ENCODE data around the gene FAM13A.

Gene FAM13A

DNA sequence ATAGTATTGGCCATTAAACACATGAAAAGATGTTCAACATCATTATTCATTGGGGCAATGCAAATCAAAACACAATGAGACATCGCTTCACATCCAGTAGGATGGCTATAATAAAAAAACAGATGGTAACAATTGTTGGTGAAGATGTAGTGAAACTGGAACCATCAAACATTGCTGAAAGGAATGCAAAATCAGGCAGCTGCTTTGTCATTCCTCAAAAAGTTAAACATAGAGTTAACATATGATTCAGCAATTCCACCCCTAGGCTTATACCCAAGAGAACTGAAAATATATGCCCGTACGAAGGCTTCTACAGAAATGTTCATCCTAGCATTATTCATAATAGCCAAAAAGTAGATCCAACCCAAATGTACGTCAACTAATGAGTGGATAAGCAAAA is 215.3 kb downstream of the FAM13A start:
- no peak for DNase-seq (ENCODE audit: low spot score)

DNA sequence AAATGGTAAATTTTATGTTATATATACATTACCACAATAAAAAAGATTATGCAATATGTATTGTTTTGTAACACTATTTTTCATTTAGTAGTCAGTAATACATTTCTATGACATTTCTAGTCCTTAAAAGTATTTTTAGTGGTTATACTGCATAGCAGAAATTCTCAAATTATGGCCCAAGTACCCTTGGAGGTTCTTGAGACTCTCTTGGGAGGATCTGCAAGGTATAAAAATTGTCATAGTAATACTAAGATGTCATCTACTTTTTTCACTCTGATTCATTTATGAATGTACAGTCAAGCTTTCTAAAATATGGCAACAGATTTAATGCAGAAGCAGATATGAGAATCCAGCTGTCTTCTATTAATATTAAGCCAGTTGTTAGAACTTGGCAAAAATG is 220.8 kb downstream of the FAM13A start:
- DNase-seq (ENCODE audit: low spot score), result no peak

DNA sequence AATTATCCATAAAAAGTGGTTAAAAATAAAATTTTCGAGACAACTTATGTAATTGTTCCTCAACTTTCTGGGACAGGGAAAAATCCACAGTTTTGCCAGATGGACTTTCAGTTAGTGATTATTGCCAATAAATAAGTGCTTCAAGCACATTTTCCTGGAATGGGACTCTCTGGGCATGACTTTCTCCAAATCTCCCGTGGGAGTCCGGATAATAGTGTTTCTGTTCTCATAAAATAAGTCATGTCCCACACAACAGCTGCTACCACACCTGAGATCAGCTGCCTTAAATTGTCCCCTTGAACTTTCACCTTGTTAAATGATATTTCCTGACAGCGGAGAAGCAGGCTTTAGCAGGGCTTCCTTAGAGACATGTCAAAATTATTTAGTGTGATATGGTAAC is 226.0 kb downstream of the FAM13A start:
- DNase-seq (ENCODE audit: low spot score), result no peak

DNA sequence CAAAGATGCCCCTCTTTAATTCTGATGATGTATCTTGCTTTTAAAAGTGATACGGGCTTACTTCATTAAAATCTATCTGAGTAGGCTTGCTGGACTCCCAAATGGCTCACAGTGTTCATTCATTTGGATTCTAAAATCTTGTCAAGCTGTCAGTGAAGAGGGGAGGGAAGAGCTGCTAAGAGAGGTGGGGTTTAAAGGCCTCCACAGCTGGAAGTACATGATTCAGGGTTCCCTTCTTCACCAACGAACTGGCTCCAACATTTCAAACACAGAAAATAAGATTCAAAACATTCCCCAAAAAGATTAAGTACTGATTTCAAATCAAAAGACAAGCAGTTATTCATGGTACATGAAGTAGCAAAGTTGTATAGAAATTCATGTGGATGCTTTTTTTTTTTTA is 226.4 kb downstream of the FAM13A start:
- no peak for DNase-seq (ENCODE audit: low spot score)

DNA sequence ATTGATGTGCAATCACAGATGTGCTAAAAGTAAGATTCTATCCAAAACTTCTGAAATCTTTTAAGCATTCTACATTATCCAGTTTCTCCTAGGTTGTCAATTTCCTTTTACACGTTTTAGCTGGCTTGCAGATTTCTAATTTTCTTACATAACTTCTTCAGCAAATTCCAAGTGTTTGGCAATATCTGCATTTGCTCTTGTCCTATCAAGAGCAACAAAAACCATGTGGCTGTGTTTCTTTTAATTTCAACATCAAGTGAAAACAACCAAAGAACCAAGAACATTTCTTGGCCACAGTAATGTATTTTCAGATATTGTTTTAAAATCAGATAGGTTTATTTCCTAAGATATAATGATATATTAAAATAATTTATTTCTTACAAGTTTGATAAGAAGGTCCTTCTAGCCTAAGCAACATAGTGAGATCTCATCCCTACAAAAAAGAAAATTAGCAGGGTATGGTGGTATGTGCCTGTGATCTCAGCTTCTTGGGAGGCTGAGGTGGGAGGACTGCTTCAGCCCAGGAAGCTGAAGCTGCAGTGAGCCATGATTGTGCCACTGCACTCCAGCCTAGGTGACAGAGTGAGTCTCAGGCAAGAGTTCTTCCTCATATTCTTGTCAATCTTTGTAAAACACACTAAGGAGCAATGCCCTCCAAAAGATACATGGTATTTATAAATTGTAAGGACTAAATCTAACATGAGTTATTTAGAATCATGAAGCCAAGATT is 228.0 kb downstream of the FAM13A start:
- no peak for DNase-seq (ENCODE audit: low spot score)

DNA sequence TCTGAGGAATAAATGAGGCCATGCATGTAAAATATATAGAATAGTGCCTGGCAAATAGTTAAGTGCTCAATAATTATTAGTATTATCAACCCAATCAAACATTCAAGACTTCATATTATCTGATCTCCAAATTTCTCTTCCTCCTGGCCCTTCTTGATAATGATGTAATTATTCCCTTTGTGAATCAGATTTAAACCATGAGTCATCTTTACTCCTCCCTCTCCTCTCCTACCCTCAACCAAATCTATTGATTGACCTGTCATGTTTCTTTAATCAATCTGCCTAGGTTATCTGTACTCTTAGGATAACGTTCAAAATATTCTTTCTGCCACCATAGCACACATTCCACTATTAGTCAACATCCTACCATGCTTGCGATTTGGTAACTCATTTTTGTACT is 229.5 kb downstream of the FAM13A start:
- no peak for DNase-seq (ENCODE audit: low spot score)

DNA sequence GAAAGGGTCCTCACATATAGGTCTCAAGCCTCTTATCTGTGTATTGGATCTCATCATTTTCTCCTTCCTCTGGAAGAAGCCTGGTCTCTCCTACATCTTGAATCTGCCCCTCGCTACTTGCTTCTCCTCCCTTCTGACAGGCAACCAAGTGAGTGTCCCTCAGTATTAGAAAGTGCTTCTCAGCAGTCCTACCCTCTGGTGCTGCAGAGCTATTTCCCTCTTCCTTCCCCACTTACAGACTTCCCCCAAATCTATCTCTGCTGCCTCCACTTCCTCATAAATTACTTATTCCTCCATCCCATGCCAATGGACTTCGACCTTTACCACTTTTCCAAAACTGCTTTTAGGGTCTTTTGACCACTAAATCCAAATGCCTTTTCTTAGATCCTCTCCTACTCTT is 230.2 kb downstream of the FAM13A start:
- DNase-seq (ENCODE audit: low spot score), result no peak

DNA sequence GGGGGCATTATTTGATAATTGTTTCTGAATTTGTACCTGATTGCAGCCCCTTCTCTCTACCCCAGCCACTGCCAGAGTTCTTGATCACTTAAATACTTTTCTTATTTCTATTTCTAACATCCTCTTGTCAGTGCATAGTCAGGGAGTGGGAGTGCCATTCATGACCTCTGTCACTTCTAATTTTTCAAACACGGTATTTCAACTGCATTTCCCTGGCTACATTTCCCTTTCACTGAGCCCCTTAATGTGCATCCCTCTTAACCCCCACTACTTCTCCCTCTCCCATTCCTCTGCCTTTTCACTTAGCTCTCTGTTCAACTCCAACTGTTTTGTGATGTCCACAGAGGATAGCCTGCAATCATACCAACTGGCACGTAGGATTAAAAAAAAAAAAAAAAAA is 231.1 kb downstream of the FAM13A start:
- DNase-seq (ENCODE audit: low spot score), result no peak

DNA sequence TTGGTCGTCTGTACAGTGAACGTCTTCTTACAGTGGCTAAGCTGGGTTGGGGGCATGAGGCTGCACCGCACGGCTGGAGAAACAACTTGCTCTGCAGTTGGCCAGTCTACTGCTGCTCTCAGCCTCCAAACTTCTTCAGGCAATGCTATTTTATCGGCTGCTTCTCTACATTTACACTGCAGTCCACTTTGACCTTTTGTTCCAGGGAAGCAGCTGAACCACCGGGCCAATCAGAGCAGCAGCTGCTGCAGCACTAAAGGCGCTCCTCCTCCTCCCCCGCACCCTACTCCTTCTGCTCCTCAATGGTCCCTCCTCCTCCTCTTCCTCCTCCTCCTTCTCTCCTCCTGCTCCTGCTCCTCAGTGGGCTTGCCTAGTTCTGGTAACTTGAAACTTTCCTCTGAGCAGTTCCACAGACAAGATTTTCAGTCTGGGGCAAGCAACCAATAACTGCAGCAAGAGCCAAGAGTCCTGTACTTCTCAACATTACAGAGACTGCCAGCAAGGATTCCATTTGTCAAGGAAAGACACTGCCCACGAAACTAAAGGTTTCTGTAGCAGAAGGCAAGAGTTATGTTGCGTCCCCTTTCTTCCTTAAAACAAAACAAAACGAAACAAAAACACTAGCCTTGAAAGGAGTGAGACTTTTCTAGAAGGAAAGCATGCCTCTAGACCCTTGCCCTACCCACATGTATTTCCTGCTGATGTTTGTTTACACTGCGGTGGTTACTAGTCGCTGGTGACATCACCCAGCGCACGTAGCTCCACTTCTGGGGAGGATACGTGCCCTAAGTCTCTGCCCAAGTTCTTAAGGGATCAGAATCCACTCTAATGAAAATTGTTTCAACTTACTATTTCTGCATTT is 233.7 kb downstream of the FAM13A start:
- peak; percentile 31 for DNase-seq (ENCODE audit: low spot score)

DNA sequence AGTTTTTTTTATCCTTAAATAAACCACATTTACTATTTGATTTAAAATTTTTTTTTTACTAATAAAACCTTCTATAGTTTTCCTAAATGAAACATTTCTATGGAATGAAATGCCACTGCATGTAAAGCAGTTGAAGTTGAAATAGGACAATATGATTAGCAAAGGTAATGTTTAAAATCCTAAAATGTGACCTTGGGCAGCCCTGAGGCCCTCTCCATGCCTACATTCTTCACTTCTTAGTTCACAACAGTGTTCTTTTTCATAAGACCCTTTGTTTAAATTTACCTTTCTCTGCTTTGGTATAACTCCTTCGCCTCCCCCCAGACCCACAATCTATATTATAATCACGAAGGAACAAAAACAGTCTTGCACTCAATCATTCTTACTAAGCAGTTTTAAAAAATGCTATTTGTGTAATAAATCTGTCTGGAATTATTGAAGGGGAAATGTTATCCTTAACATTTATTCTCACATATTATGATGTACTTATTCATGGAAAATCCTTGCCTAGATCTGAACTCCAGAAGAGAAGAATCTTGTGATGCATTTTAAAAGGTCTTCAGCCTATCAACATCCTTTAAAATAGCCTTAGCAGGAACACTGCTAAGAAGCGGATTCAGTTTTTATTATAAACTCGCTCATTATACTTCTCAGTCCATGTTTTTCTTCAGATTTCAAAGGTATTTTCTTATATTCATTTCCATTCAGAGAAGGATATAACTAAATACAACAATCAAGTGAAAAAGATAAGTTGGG is 234.8 kb downstream of the FAM13A start:
- no peak for DNase-seq (ENCODE audit: low spot score)

DNA sequence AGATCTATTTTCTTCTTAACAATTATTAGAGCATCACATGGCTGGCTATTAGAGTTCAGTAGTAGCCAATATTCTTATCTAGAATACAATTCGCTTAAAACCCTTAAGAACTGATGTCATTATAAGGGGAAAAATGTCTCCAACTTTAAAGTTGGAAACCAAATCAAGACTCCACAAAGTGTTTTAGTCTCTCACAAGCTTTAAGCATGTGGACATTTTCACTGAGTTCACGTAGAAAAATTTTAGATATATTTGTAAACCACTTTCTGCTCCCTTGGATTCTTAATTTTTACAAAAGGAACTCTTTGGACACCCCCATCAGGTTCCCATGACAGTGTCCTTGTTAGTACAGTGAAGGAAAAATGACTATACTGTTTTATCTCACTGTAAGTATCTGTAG is 235.5 kb downstream of the FAM13A start:
- DNase-seq (ENCODE audit: low spot score), result no peak

DNA sequence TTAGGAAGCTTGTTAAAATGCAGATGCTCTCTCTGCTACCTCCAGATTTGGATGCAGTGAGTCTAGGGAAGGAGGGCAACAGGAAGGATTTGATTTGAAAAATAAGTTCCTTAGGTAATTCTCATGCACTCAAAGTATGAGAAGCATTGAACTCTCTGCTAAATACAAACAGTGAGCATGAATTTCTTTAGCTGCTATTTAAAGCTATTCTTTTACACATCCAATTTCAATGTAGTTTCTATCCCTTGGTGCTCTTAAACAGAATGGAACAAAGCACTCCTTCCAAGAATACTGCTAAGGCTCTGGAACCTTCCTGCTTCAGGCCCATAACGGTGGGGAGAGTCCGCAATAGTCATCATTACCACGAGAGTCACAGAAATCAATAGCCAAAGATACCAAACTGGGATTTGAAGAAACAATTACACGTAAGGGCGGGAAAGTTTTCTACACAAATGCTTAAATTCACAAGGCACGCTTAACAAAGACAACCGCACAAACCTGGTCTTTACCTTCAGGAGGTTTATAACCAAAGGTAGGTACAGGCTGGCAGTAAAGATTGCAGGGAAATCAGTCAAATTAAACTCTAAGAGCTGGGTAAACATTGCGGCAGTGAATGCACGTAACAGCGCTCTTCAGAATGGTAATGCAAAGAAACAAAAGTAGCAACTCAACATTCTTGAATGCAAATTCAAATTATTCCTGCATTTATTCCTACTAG is 236.1 kb downstream of the FAM13A start:
- no peak for DNase-seq (ENCODE audit: low spot score)

DNA sequence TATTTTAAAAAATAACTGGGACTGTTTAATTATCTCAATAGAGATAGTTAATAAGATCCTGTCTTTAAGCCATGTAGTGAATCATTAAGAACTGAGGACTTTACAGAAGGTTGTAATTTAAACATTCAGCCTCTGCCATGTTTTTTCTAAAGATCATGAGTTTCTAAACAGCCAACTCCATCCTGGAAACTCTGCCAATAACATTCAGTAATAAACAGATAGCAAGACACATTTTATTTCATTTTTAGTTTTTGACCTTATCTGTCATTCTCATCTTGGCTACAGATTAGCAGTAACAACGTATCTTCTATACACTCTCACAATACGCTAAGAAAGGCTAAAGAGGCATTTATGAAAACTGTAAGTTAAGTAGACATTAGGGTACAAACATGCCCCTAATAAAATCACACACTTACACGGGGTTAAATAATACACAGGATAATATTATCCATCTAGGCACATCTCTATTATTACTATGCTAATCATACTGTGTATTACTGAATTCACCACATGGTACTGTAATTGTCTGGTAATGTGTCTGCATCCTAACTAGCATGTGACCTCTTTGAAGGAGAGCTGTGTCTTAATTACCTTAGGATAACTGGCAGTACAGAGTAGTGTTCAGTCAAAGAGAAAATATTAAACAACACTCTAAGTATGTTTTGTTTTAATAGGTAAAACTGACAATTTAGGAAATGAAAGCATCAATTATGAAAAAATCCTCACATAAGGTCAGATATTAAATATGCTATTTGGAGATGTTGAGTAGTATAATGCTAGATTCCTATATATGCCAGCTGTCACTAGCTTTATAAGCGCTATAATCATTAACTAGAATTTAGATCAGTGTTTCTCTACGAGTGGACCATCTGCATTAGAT is 236.9 kb downstream of the FAM13A start:
- DNase-seq (ENCODE audit: low spot score), result no peak

DNA sequence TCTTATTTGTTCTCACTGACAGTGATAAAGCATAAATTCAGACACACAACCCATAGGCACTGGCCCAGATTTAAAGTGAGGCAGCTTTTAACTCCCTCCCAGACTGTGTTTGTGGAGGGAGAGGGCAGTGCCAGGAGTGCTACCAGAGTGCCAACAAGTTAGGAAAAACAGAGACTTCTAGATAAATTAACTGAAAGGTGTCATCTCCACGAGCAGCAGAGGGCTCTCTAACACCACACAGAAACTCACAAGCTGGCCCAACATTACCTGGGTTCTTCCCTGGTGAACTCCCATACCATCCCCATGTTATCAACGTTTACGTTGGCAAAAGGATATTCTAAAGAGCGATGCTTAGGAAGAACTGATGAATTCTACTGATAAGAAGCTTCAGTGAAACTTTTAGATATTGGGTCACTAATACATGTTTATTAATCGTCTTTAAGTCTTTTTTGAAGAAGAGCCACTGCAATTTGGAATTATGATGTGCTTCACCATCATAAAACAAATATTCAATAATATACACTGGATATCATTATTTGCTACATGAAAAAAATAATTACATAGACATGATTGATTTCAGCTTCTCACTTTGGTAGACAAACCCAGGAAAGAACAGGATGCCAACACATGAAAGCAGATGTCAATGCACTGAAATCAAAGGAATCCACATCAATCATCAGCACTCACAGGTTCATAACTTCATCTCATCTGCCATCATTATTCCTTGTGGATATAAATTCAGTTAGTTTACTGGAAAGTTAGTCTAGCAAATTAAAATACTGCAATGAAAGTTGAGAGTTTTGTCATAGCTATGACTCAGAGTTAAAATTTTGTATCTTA is 238.1 kb downstream of the FAM13A start:
- DNase-seq (ENCODE audit: low spot score), result peak; percentile 61

DNA sequence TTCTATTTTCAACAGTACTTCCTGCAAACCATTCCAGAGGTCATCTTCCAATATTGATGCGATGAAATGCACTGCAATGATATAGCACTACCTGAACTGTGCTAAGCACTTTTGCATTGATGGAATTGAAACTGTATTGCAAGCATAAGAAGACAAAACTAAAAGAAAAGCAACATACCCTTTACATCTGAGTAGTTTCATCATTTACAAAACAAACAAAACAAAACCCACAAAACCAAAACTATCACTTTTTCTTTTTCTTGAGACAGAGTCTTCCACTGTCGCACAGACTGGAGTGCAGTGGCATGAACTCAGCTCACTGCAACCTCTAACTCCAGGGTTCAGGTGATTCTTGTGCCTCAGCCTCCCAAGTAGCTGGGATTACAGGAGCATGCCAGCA is 239.2 kb downstream of the FAM13A start:
- DNase-seq (ENCODE audit: low spot score), result no peak

DNA sequence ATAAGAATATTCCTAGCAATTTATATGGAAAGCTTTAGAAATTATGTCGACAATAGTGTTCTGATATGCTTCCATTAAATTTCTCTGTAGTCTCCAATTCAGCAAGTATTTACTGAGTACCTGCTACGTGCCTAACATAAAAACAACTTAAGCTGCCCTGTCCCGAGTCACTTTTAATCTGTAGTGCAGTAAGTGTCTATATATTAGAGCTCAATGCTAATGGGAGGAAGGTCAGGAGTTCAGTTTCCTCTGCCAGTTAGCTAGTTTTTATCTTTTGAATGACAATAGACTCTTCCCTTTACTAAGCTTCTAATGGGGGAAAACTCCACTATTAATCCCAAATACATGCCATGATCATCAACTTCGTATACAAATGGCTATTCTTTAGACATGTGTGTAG is 240.6 kb downstream of the FAM13A start:
- no peak for DNase-seq (ENCODE audit: low spot score)

DNA sequence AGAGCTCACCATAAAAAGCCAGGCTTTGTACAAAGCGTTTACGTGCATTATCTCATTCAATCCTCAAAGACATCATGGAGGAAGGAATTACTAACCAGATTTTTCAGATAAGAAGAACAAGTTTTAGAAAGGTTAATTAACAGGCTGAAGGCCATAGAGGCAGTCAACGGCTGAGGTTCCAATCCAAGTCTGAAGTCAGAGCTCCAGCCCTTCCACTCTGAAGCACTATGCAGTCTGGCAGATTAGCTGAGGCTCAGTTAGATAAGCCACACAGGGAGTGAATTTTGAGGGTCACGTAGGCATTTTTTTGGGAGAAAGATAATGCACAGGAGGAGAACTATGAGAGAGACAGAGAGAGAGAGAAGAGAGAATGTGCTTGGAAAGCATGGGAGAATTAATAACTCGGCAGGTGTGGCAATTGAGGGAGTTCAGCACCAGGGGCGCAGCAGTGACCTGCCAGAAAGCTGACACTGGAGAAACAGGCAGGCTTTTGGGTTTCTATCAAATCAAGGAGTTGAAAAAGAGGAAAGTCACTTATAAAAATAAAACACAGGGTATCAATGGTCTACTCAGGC is 242.9 kb downstream of the FAM13A start:
- DNase-seq (ENCODE audit: low spot score), result peak; percentile 32

DNA sequence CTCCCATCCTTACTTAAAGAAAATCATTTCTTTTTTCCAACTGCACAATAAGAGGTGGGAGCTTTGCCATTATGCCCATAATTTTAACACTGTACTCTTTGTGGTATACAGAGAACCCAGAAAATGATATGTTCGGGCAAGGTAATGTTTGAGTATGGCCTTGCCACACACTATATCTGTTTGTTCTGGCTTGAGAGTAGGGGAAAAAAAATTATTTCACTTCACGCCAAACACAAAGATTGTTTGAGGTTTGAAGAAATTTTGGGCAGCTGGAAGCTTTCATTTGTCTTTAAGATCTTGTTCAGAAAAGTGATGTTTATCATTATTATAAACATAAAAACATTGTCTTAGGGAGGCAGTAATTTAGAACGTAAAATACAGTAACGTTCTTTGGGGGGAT is 244.0 kb downstream of the FAM13A start:
- DNase-seq (ENCODE audit: low spot score), result no peak

DNA sequence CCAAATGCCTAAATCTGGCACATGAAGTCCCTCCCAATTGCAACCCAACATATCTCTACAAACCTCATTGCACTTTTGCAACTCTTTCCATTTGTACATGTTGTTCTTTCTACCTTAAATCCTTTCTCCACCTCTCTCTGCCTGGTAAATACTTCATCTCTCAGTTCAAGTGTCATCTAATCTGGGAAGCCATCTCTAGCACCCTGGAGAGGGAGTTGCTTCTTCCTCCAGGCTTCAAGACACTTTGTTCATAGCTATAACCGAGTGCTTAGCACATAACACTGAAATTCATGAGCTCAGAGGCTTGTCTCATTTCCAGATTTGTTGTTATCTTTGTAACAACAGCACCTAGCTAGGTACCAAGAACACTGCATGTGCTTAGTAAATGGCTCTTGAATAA is 244.6 kb downstream of the FAM13A start:
- DNase-seq (ENCODE audit: low spot score), result no peak

DNA sequence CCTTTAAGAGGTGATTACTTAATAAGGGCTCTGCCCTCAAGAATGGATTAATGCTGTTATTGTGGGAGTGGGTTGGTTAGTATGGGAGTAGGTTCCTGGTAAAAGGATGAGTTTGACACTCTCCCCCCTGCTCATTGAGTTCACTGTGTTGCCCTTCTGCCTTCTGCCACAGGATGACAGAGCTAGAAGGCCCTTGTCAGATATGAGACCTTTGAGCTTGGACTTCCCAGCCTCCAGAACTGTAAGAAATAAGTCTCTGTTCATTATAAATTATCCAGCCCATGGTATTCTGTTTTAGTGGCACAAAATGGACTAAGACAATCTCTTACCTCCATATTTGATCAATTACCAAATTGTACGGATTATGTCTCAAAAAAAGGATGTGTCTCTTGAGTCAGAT is 245.1 kb downstream of the FAM13A start:
- no peak for DNase-seq (ENCODE audit: low spot score)

Data from D341Med (cell line).